Gastrocnemius medialis (tissue), 4 donors: ENCODE data around the gene CNNM3.

Experiments
- CTCF ChIP-seq, 5 experiments: fragments of 450-650 bp in 3 of 5; fragments of 200-600 bp in 2 of 5; sonication (generic) in 2 of 5; IDR thresholded peaks in 4 of 5; conservative IDR thresholded peaks in 1 of 5; 1 replicate in 4 of 5; 2 replicates in 1 of 5; pipeline ENCODE4 v1.5.1; 2016 to 2019; ENCODE audit warnings: antibody characterized with exemption in 5 of 5, mild to moderate bottlenecking in 3 of 5, moderate library complexity in 3 of 5
- POLR2A ChIP-seq, 2 donors: fragments of 450-650 bp; IDR thresholded peaks; one replicate each; pipeline ENCODE4 v1.6.1; 2017; ENCODE audit warnings: antibody characterized with exemption in 2 of 2, mild to moderate bottlenecking in 2 of 2, moderate library complexity in 2 of 2

- TF ChIP-seq POLR2A (IDR thresholded peaks at IDR 0.05): peak; percentile 79 to 91
- TF ChIP-seq CTCF (IDR thresholded peaks at IDR 0.05 in 4 of 5, conservative IDR thresholded peaks at IDR 0.05 in 1 of 5): peak; percentile 77 to 95 (median 90)
Measured at GRCh38 chr2:96857667-96858372, 41.8 kb downstream of the CNNM3 start, which contains the start of gene ANKRD39.
